IPS-15b (cell line): ENCODE measurements around the gene RPS6KA1.

Experiments
- H3K27me3 ChIP-seq: one replicate; pipeline ENCODE4 v1.6.1; 2013; ENCODE audit warnings: low read length; ENCODE audit not compliant: control insufficient read depth, insufficient read depth
- H3K36me3 ChIP-seq: one replicate; pipeline ENCODE4 v1.6.1; 2013; ENCODE audit warnings: low read length; ENCODE audit not compliant: control insufficient read depth, insufficient read depth
- H3K4me1 ChIP-seq: one replicate; pipeline ENCODE4 v1.6.1; 2013; ENCODE audit warnings: mild to moderate bottlenecking, low read length; ENCODE audit not compliant: control insufficient read depth, insufficient read depth
- H3K4me3 ChIP-seq: one replicate; pipeline ENCODE4 v1.5.1; 2013; ENCODE audit warnings: low read depth, low read length
- H3K9ac ChIP-seq: one replicate; pipeline ENCODE4 v1.6.1; 2013; ENCODE audit warnings: low read depth, mild to moderate bottlenecking, low read length
- H3K9me3 ChIP-seq: one replicate; pipeline ENCODE4 v1.6.1; 2013; ENCODE audit warnings: mild to moderate bottlenecking, low read length; ENCODE audit not compliant: control insufficient read depth, insufficient read depth

Gene RPS6KA1

GRCh38 chr1:26516987-26517765 is 12.4 kb upstream of the RPS6KA1 start:
- Histone ChIP-seq H3K9ac (no peak overlapping the region), H3K36me3 (no peaks in the 10 kb centered on the region), H3K4me3 (no peak overlapping the region), H3K9me3 (no peaks in the 10 kb centered on the region), H3K27me3 (no peaks in the 10 kb centered on the region), H3K4me1 (peaks cover 4% of the 10 kb centered on the region)

- Histone ChIP-seq H3K9ac (no peak overlapping the region), H3K4me1 (peaks cover 4% of the 10 kb centered on the region), H3K36me3 (no peaks in the 10 kb centered on the region), H3K9me3 (no peaks in the 10 kb centered on the region), H3K27me3 (no peaks in the 10 kb centered on the region), H3K4me3 (no peak overlapping the region)
Observed at GRCh38 chr1:26517766-26518049, 11.9 kb upstream of the RPS6KA1 start.

GRCh38 chr1:26518355-26518754 is 11.2 kb upstream of the RPS6KA1 start:
- H3K4me1 ChIP-seq = peaks cover 4% of the 10 kb centered on the region
- H3K9ac ChIP-seq = no peak overlapping the region
- no peaks in the 10 kb centered on the region for H3K9me3 ChIP-seq
- no peaks in the 10 kb centered on the region for H3K36me3 ChIP-seq
- no peak overlapping the region for H3K4me3 ChIP-seq
- H3K27me3 ChIP-seq = no peaks in the 10 kb centered on the region

- Histone ChIP-seq H3K36me3 (no peaks in the 10 kb centered on the region), H3K27me3 (no peaks in the 10 kb centered on the region), H3K4me1 (peaks cover 4% of the 10 kb centered on the region), H3K9me3 (no peaks in the 10 kb centered on the region), H3K9ac (no peak overlapping the region), H3K4me3 (no peak overlapping the region)
Observed at GRCh38 chr1:26520339-26520738, 9.2 kb upstream of the RPS6KA1 start.

GRCh38 chr1:26521669-26522030 is 7.9 kb upstream of the RPS6KA1 start:
- Histone ChIP-seq H3K36me3 (no peaks in the 10 kb centered on the region), H3K9me3 (no peaks in the 10 kb centered on the region), H3K9ac (no peak overlapping the region), H3K4me1 (peaks cover 4% of the 10 kb centered on the region), H3K27me3 (no peaks in the 10 kb centered on the region), H3K4me3 (no peak overlapping the region)

- no peaks in the 10 kb centered on the region for H3K27me3 ChIP-seq
- H3K36me3 ChIP-seq = no peaks in the 10 kb centered on the region
- H3K4me1 ChIP-seq = peaks cover 4% of the 10 kb centered on the region
- H3K9me3 ChIP-seq = no peaks in the 10 kb centered on the region
- H3K4me3 ChIP-seq = no peak overlapping the region
- no peak overlapping the region for H3K9ac ChIP-seq
Observed at GRCh38 chr1:26522073-26522472, 7.5 kb upstream of the RPS6KA1 start.

- no peaks in the 10 kb centered on the region for H3K27me3 ChIP-seq
- no peaks in the 10 kb centered on the region for H3K9me3 ChIP-seq
- H3K36me3 ChIP-seq = no peaks in the 10 kb centered on the region
- no peak overlapping the region for H3K4me3 ChIP-seq
- H3K9ac ChIP-seq = no peak overlapping the region
- H3K4me1 ChIP-seq = peaks cover 5% of the 10 kb centered on the region
Observed at GRCh38 chr1:26524181-26524580, 5.4 kb upstream of the RPS6KA1 start.

- Histone ChIP-seq H3K4me3 (no peak overlapping the region), H3K9me3 (no peaks in the 10 kb centered on the region), H3K9ac (no peak overlapping the region), H3K4me1 (peaks cover 2% of the 10 kb centered on the region), H3K27me3 (no peaks in the 10 kb centered on the region), H3K36me3 (no peaks in the 10 kb centered on the region)
Observed at GRCh38 chr1:26526287-26526686, 3.3 kb upstream of the RPS6KA1 start.

GRCh38 chr1:26529405-26529654 is 231 bp upstream of the RPS6KA1 start:
- Histone ChIP-seq H3K4me1 (peaks cover 10% of the 10 kb centered on the region), H3K9ac (no peak overlapping the region), H3K9me3 (no peaks in the 10 kb centered on the region)

GRCh38 chr1:26530410-26530894 is 891 bp downstream of the RPS6KA1 start:
- Histone ChIP-seq H3K4me3 (peak overlapping the region; percentile 96), H3K4me1 (peaks cover 10% of the 10 kb centered on the region), H3K27me3 (no peaks in the 10 kb centered on the region), H3K9me3 (no peaks in the 10 kb centered on the region), H3K9ac (peak overlapping the region; percentile 70), H3K36me3 (no peaks in the 10 kb centered on the region)

More at GRCh38 chr1:26529405-26529654, 231 bp upstream of the RPS6KA1 start:
- Histone ChIP-seq H3K36me3 (no peaks in the 10 kb centered on the region), H3K27me3 (no peaks in the 10 kb centered on the region), H3K4me3 (peak overlapping the region; percentile 68)

GRCh38 chr1:26530895-26531598 is 1.5 kb downstream of the RPS6KA1 start:
- Histone ChIP-seq H3K36me3 (no peaks in the 10 kb centered on the region), H3K9ac (peak overlapping the region; percentile 81), H3K9me3 (no peaks in the 10 kb centered on the region), H3K27me3 (no peaks in the 10 kb centered on the region), H3K4me1 (peaks cover 10% of the 10 kb centered on the region), H3K4me3 (peak overlapping the region; percentile 96)

- peak overlapping the region; percentile 96 for H3K4me3 ChIP-seq
- no peaks in the 10 kb centered on the region for H3K9me3 ChIP-seq
- peak overlapping the region; percentile 81 for H3K9ac ChIP-seq
- peaks cover 3% of the 10 kb centered on the region for H3K36me3 ChIP-seq
- peaks cover 10% of the 10 kb centered on the region for H3K4me1 ChIP-seq
- no peaks in the 10 kb centered on the region for H3K27me3 ChIP-seq
Observed at GRCh38 chr1:26531651-26532131, 2.1 kb downstream of the RPS6KA1 start.
